Ovary (tissue), 9 donors: ENCODE results near the gene GSG1L. TPM values are rescaled to one million over a fixed set of nuclear protein-coding genes. Genes with fewer than 3 reads are reported as not detected.

Source experiments
- DNase-seq, 5 donors: peaks; one replicate each; pipeline ENCODE4 v3.0.0-alpha.2; 2019 to 2020
- H3K27ac ChIP-seq, 2 donors: fragments of 200-600 bp; one replicate each; pipeline versions ENCODE4 v1.5.1 to v1.8.0; 2019 to 2022
- H3K27me3 ChIP-seq: fragments of 200-600 bp; one replicate; pipeline ENCODE4 v1.8.0; 2022
- H3K36me3 ChIP-seq: fragments of 200-600 bp; sonication (generic); one replicate; pipeline ENCODE4 v1.5.1; 2019
- H3K4me1 ChIP-seq: one replicate; pipeline ENCODE4 v1.8.1; 2013; ENCODE audit warnings: mild to moderate bottlenecking, moderate library complexity; ENCODE audit not compliant: insufficient read depth
- H3K4me3 ChIP-seq: fragments of 200-600 bp; sonication (generic); one replicate; pipeline ENCODE4 v1.5.1; 2017
- H3K9me3 ChIP-seq, 2 donors: fragments of 200-600 bp in 1 of 2; sonication (generic) in 1 of 2; one replicate each; pipeline versions ENCODE4 v1.5.1 to v1.8.1; 2013 to 2019; ENCODE audit warnings: mild to moderate bottlenecking in 1 of 2, moderate library complexity in 1 of 2
- CTCF ChIP-seq, 3 donors: fragments of 450-650 bp in 2 of 3; fragments of 200-600 bp in 1 of 3; IDR thresholded peaks; one replicate each; pipeline versions ENCODE4 v1.5.1 to v1.8.0; 2016 to 2022; ENCODE audit warnings: antibody characterized with exemption in 3 of 3, mild to moderate bottlenecking in 1 of 3
- EP300 ChIP-seq: sonication (generic); formaldehyde crosslinking; IDR thresholded peaks from one replicate; pipeline ENCODE4 v1.6.1; 2017; ENCODE audit warnings: antibody characterized with exemption
- POLR2A ChIP-seq: fragments of 450-650 bp; IDR thresholded peaks from one replicate; pipeline ENCODE4 v1.6.1; 2017; ENCODE audit warnings: antibody characterized with exemption, mild to moderate bottlenecking, moderate library complexity
- whole genome bisulfite sequencing, 3 donors: extraction: QIAGEN DNeasy Blood & Tissue Kit in 1 of 3; methylation state at CpG; one replicate each; pipeline versions ENCODE4 v1.1.5 to v1.1.7; 2013 to 2017; 5-methylcytosine and 5-hydroxymethylcytosine counted together
- intact Hi-C, 4 donors: fragments of 100-400 bp; cut with DNase I; formaldehyde crosslinking; loops; one replicate each; pipeline versions ENCODE4 v1.11.0 to v1.15.1; 2022 to 2023
- polyA plus RNA-seq, 2 donors: library from polyadenylated mRNA; stranded (reverse); fragments of 200-250 nt in 1 of 2; fragments of 350-450 nt in 1 of 2; fragmentation: Illumina TruSeq in 1 of 2; extraction: RNeasy Lipid Tissue Mini Kit (QIAGEN cat#74804) in 1 of 2; gene quantifications; one replicate each; pipeline ENCODE4 v1.2.3, GENCODE V29; 2013 to 2014
- total RNA-seq, 7 donors: library from RNA; depleted of rRNA in 2 of 7; stranded (reverse); fragments of >200 nt in 2 of 7; fragmentation: NEBNext Ultra II Directional in 3 of 7; extraction: Animal tissue kit (Norgen Biotek cat#: 25700) in 3 of 7; gene quantifications; one replicate each; pipeline versions ENCODE4 v1.1.0 to v1.2.4, GENCODE V29; 2016 to 2023
- donor health status: DM: no; HTN: no; CAD: no; lungs with moderate emphysema.
- donor health status: DM: no; HTN: no; CAD: no.
- donor health status: Bipolar disorder and iron deficiency.
- donor health status: DM: yes; HTN: yes; CAD: no.
- donor health status: DM: no; HTN: no; CAD: no.
- donor health status: DM: yes; HTN: yes; CAD: no.

The GSG1L gene
- total and polyA plus RNA-seq, 9 donors, result 0.30 to 1.1 (median 0.46) TPM; not detected in 4

- Histone ChIP-seq H3K4me3 (no peak overlapping the region), H3K36me3 (no peaks in the 10 kb centered on the region), H3K27ac (no peak overlapping the region), H3K9me3 (no peaks in the 10 kb centered on the region), H3K4me1 (no peaks in the 10 kb centered on the region), H3K27me3 (no peaks in the 10 kb centered on the region)
- DNase-seq, result no peak
- WGBS, 3 donors, result 82 to 88% (median 86%) methylated on average over 7 of the region's 7 CpGs
- intact Hi-C loops, result no loop called here
- TF ChIP-seq EP300 (no peak), CTCF (IDR thresholded peaks at IDR 0.05) (no peak), POLR2A (no peak)
Observed at GRCh38 chr16:27785307-27785678, 278.2 kb downstream of the GSG1L start.

- H3K36me3 ChIP-seq, result no peaks in the 10 kb centered on the region
- WGBS, 3 donors, result 67 to 76% (median 69%) methylated on average over 20 of the region's 20 CpGs
- no peak for TF ChIP-seq POLR2A
- H3K4me3 ChIP-seq, result no peak overlapping the region
- H3K27me3 ChIP-seq, result no peaks in the 10 kb centered on the region
- intact Hi-C loops, result no loop called here
- H3K27ac ChIP-seq, result no peak overlapping the region
- peaks cover 1% of the 10 kb centered on the region for H3K4me1 ChIP-seq
- H3K9me3 ChIP-seq, result no peaks in the 10 kb centered on the region
- DNase-seq, result no peak
Observed at GRCh38 chr16:27784351-27785306, 278.9 kb downstream of the GSG1L start.

GRCh38 chr16:27781981-27782880 is 281.3 kb downstream of the GSG1L start:
- no peaks in the 10 kb centered on the region for H3K36me3 ChIP-seq
- no peaks in the 10 kb centered on the region for H3K9me3 ChIP-seq
- no peak overlapping the region for H3K4me3 ChIP-seq
- H3K27ac ChIP-seq, result no peak overlapping the region
- WGBS, 3 donors, result 49 to 63% (median 53%) methylated on average over 19 of the region's 19 CpGs
- no peak for DNase-seq
- TF ChIP-seq CTCF (IDR thresholded peaks at IDR 0.05), result no peak
- no peak for TF ChIP-seq POLR2A
- no peak for TF ChIP-seq EP300
- H3K4me1 ChIP-seq, result peaks cover 1% of the 10 kb centered on the region
- intact Hi-C loops, result no loop called here
- no peaks in the 10 kb centered on the region for H3K27me3 ChIP-seq

GRCh38 chr16:27781195-27781524 is 282.4 kb downstream of the GSG1L start:
- WGBS, 3 donors, result 31 to 42% (median 40%) methylated on average over 7 of the region's 7 CpGs
- Histone ChIP-seq H3K27me3 (no peaks in the 10 kb centered on the region), H3K9me3 (no peaks in the 10 kb centered on the region), H3K27ac (no peak overlapping the region), H3K36me3 (no peaks in the 10 kb centered on the region), H3K4me3 (no peak overlapping the region), H3K4me1 (peaks cover 1% of the 10 kb centered on the region)
- intact Hi-C loops, result no loop called here
- TF ChIP-seq POLR2A (no peak), EP300 (no peak), CTCF (IDR thresholded peaks at IDR 0.05) (no peak)
- no peak for DNase-seq
